ENCODE results near the gene DDX19B.

The DDX19B gene

GRCh38 chr16:70302745-70303144 lies 3.8 kb downstream of the DDX19B start:
- TF ChIP-seq REST (IDR thresholded peaks at IDR 0.05; ENCODE audit: insufficient read depth in 1 of 2, low read depth in 2 of 2, low read length in 2 of 2) = no peak
- no peak for TF ChIP-seq SIN3A (IDR thresholded peaks at IDR 0.05; ENCODE audit: borderline replicate concordance, insufficient read depth, low read length)
- no peak for TF ChIP-seq FOXP2 (optimal IDR thresholded peaks at IDR 0.05; ENCODE audit: borderline replicate concordance, extremely low read depth, extremely low read length, insufficient read depth)
- TF ChIP-seq POLR2AphosphoS5 (IDR thresholded peaks at IDR 0.05; ENCODE audit: low read depth, low read length) = no peak
- no peak for TF ChIP-seq TAF1 (IDR thresholded peaks at IDR 0.05; ENCODE audit: borderline replicate concordance, insufficient read depth, low read length)

- no peak for TF ChIP-seq REST (IDR thresholded peaks at IDR 0.05; ENCODE audit: insufficient read depth in 1 of 2, low read depth in 2 of 2, low read length in 2 of 2)
- no peak for TF ChIP-seq TAF1 (IDR thresholded peaks at IDR 0.05; ENCODE audit: borderline replicate concordance, insufficient read depth, low read length)
- no peak for TF ChIP-seq FOXP2 (optimal IDR thresholded peaks at IDR 0.05; ENCODE audit: borderline replicate concordance, extremely low read depth, extremely low read length, insufficient read depth)
- TF ChIP-seq SIN3A (IDR thresholded peaks at IDR 0.05; ENCODE audit: borderline replicate concordance, insufficient read depth, low read length) = no peak
- no peak for TF ChIP-seq POLR2AphosphoS5 (IDR thresholded peaks at IDR 0.05; ENCODE audit: low read depth, low read length)
Observed at GRCh38 chr16:70304892-70305448, 6.0 kb downstream of the DDX19B start.

GRCh38 chr16:70306880-70307279 lies 7.9 kb downstream of the DDX19B start:
- TF ChIP-seq SIN3A (IDR thresholded peaks at IDR 0.05; ENCODE audit: borderline replicate concordance, insufficient read depth, low read length) (no peak), REST (IDR thresholded peaks at IDR 0.05; ENCODE audit: insufficient read depth in 1 of 2, low read depth in 2 of 2, low read length in 2 of 2) (no peak)

GRCh38 chr16:70320121-70320520 lies 21.1 kb downstream of the DDX19B start:
- no peak for TF ChIP-seq SIN3A (IDR thresholded peaks at IDR 0.05; ENCODE audit: borderline replicate concordance, insufficient read depth, low read length)
- TF ChIP-seq POLR2AphosphoS5 (IDR thresholded peaks at IDR 0.05; ENCODE audit: low read depth, low read length) = no peak
- no peak for TF ChIP-seq REST (IDR thresholded peaks at IDR 0.05; ENCODE audit: insufficient read depth in 1 of 2, low read depth in 2 of 2, low read length in 2 of 2)
- no peak for TF ChIP-seq FOXP2 (optimal IDR thresholded peaks at IDR 0.05; ENCODE audit: borderline replicate concordance, extremely low read depth, extremely low read length, insufficient read depth)
- TF ChIP-seq TAF1 (IDR thresholded peaks at IDR 0.05; ENCODE audit: borderline replicate concordance, insufficient read depth, low read length) = no peak
